BLaER1 (cell line): ENCODE results near the gene SDSL.

Source experiments
- H3K27ac ChIP-seq: shearing (Covaris generic); formaldehyde crosslinking; 2 replicates; pipeline ENCODE4 v1.8.1; 2022
- H3K27me3 ChIP-seq: shearing (Covaris generic); formaldehyde crosslinking; 2 replicates; pipeline ENCODE4 v1.8.1; 2022
- H3K36me3 ChIP-seq: shearing (Covaris generic); formaldehyde crosslinking; 2 replicates; pipeline ENCODE4 v1.8.1; 2022
- H3K4me1 ChIP-seq: shearing (Covaris generic); formaldehyde crosslinking; 2 replicates; pipeline ENCODE4 v1.8.1; 2022
- H3K4me2 ChIP-seq: shearing (Covaris generic); formaldehyde crosslinking; 2 replicates; pipeline ENCODE4 v1.8.1; 2022
- H3K4me3 ChIP-seq: shearing (Covaris generic); formaldehyde crosslinking; 2 replicates; pipeline ENCODE4 v1.8.1; 2022
- H3K9ac ChIP-seq: shearing (Covaris generic); formaldehyde crosslinking; 2 replicates; pipeline ENCODE4 v1.8.1; 2022
- H3K9me3 ChIP-seq: shearing (Covaris generic); formaldehyde crosslinking; 2 replicates; pipeline ENCODE4 v1.8.1; 2022
- H4K20me1 ChIP-seq: shearing (Covaris generic); formaldehyde crosslinking; 2 replicates; pipeline ENCODE4 v1.8.1; 2022
- Cebpa-rat ChIP-seq: shearing (Covaris generic); IDR thresholded peaks from 2 replicates; pipeline ENCODE4 v1.8.1; 2022

SDSL gene

DNA sequence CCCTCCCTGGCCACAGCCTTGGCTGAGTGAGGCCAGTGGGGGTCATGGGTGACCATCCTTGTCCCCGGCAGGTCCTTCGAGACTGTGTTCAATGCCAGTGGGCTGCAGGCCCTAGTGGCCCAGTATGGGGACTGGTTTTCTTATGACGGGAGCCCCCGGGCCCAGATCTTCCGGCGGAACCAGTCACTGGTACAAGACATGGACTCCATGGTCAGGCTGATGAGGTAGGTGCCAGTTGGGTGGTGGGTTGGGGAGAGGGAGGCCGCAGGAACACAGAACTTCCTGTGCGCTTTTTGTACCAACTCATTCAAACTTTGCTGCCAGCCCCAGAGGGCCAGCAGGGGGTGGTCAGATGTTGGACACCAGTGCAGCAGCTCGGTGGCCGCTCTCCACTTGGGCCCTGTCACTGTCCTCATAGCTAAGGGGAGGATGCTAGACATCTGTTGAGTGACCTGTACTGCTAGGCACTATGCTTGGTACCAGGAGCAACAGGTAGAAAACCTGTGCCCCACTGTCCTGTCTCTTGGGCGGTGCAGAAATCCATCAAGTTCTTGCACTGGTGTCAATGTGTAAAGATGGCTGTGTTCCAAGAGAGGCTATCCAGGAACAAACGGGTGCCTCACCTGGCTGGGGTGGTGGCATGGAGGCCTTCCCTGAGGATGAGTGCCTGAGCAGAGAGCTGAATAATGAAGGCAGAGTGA is 35.2 kb upstream of the SDSL start:
- H3K4me1 ChIP-seq: no peaks in the 10 kb centered on the region
- no peaks in the 10 kb centered on the region for H3K27me3 ChIP-seq
- no peak overlapping the region for H3K9ac ChIP-seq
- H3K27ac ChIP-seq: no peak overlapping the region
- H3K9me3 ChIP-seq: no peaks in the 10 kb centered on the region
- no peak for TF ChIP-seq Cebpa-rat
- H3K4me3 ChIP-seq: no peak overlapping the region
- no peak overlapping the region for H3K4me2 ChIP-seq
- H3K36me3 ChIP-seq: peaks cover 28% of the 10 kb centered on the region; the same call in 1 of the 2 replicates
- H4K20me1 ChIP-seq: no peaks in the 10 kb centered on the region

DNA sequence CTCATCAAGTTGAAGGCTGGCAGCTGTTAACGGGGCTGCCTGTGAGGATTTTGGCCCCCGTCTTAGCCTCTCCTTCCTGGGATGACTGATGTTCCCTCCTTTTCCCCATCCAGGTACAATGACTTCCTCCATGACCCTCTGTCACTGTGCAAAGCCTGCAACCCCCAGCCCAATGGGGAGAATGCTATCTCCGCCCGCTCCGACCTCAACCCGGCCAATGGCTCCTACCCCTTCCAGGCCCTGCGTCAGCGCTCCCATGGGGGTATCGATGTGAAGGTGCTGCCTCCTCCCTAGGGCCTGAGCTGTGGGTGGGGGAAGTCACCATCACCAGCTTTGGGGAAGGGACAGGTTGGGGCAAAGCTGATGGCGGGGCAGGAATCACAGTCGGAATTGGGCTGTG is 34.5 kb upstream of the SDSL start:
- no peaks in the 10 kb centered on the region for H3K9me3 ChIP-seq

DNA sequence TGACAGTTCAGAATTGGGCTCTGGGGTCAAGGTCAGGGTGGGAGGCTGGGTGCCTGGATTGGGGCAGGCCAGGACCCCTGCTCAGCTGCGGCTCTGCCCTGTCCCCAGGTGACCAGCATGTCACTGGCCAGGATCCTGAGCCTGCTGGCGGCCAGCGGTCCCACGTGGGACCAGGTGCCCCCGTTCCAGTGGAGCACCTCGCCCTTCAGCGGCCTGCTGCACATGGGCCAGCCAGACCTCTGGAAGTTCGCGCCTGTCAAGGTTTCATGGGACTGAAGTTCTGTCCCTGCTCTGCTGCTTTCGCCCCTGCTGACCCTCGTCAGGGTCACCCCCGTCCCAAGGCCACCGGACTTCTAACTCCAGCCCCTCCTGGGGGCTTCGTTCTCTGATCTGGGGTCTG is 33.8 kb upstream of the SDSL start:
- Histone ChIP-seq H3K4me1 (no peaks in the 10 kb centered on the region), H3K4me2 (no peak overlapping the region), H4K20me1 (no peaks in the 10 kb centered on the region), H3K9me3 (no peaks in the 10 kb centered on the region), H3K27me3 (no peaks in the 10 kb centered on the region), H3K36me3 (peaks cover 28% of the 10 kb centered on the region; the same call in 1 of the 2 replicates), H3K9ac (no peak overlapping the region), H3K4me3 (no peak overlapping the region), H3K27ac (no peak overlapping the region)
- TF ChIP-seq Cebpa-rat: no peak

More for the DNA sequence above, 34.5 kb upstream of the SDSL start:
- no peaks in the 10 kb centered on the region for H4K20me1 ChIP-seq
- H3K4me3 ChIP-seq: no peak overlapping the region
- H3K4me1 ChIP-seq: no peaks in the 10 kb centered on the region
- no peaks in the 10 kb centered on the region for H3K27me3 ChIP-seq
- no peak overlapping the region for H3K4me2 ChIP-seq
- H3K36me3 ChIP-seq: peaks cover 28% of the 10 kb centered on the region; the same call in 1 of the 2 replicates
- TF ChIP-seq Cebpa-rat: no peak
- no peak overlapping the region for H3K9ac ChIP-seq
- H3K27ac ChIP-seq: no peak overlapping the region

DNA sequence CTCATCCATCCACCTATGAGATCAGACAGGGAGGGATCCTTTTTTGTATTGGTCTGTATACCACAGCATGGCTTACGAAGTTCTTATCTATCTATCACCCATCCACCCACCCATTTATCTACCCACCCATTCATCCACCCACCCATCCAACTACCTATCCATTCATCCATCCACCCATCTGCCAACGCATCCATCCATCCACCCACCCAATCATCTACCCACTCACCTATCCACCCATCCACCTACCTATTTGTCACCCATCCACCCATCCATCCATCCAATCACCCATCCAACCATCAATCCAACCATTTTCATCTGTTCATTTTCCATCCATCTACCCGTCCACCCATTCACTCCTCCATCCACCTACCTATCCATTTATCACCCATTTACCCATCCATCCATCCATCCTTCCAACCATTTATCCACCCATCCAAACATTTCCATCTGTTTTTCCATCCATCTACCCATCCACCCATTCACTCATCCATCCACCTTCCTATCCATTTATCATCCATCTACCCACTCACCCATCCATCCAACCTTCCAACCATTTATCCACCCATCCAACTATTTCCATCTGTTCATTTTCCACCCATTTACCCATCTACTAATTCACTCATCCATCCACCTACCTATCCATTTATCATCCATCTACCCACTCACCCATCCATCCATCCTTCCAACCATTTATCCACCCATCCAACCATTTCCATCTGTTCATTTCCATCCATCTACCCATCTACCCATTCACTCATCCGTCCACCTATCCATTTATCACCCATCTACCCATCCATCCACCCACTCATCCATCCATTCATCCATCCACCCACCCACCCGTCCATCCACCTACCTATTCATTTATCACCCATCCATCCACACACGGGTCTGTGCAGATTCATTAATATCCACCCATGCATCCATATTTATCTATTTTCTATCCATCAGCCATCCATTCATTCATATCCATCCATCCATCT is 31.8 kb upstream of the SDSL start:
- Histone ChIP-seq H3K27me3 (no peaks in the 10 kb centered on the region), H3K9ac (no peak overlapping the region), H3K4me2 (no peak overlapping the region), H3K9me3 (no peaks in the 10 kb centered on the region), H3K27ac (no peak overlapping the region), H3K4me1 (no peaks in the 10 kb centered on the region; the same call in 1 of the 2 replicates), H4K20me1 (no peaks in the 10 kb centered on the region), H3K4me3 (no peak overlapping the region), H3K36me3 (peaks cover 20% of the 10 kb centered on the region; the same call in 1 of the 2 replicates)
- TF ChIP-seq Cebpa-rat: no peak

DNA sequence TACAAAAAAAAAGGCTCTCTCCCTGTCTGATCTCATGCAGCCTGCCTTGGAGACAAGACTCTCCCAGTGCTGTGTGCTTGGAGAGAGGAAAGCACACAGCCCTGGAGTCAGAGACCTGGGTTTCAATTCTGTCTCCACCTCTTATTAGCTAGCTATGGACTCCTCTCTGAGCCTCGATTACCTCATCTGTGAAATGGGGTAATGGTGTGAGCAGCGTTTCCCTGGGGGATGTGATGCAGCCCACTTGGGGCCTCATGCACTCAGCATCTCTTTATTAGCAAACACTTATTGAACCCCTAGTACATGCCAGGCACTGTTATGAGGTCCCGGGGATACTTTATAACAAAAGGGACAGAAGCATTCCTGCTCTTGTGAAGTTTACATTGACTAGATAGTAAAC is 31.0 kb upstream of the SDSL start:
- Histone ChIP-seq H4K20me1 (no peaks in the 10 kb centered on the region), H3K4me1 (no peaks in the 10 kb centered on the region; the same call in 1 of the 2 replicates), H3K9me3 (no peaks in the 10 kb centered on the region), H3K4me3 (no peak overlapping the region), H3K27me3 (no peaks in the 10 kb centered on the region), H3K27ac (no peak overlapping the region), H3K4me2 (no peak overlapping the region), H3K9ac (no peak overlapping the region), H3K36me3 (peaks cover 20% of the 10 kb centered on the region; the same call in 1 of the 2 replicates)
- no peak for TF ChIP-seq Cebpa-rat

DNA sequence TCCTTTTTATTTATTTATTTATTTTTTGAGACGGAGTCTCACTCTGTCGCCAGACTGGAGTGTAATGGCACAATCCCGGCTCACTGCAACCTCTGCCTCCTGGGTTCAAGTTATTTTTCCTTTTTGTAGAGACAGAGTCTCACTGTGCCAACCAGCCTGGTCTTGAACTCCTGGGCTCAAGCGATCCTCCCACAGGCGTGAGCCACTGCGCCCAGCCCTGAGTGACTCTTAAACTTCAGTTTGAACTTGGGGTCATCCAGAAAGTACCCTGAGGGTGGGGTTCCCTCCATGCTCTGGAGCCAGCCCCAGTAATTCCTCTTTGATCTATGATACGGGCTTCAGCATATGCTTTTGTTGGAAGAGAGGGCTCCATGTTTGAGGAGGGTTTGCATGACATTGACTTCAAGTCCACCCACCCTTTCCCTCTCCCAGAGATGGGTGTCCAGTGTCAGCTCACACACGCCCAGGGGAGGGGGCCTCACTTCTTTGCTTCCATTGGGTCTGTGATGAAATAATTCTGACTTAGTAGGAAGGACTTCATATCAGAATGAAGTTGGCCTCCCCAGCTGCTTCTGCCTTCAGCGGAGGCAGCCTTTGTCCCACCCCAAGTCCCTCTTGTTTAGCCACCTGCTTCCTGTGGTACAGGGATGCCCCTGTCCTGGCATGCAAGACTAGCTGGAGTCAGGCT is 30.4 kb upstream of the SDSL start:
- H3K4me3 ChIP-seq: no peak overlapping the region
- H3K4me1 ChIP-seq: peaks cover 4% of the 10 kb centered on the region
- H3K27me3 ChIP-seq: no peaks in the 10 kb centered on the region
- peaks cover 18% of the 10 kb centered on the region; the same call in 1 of the 2 replicates for H3K36me3 ChIP-seq
- H3K4me2 ChIP-seq: no peak overlapping the region
- no peaks in the 10 kb centered on the region for H3K9me3 ChIP-seq
- no peak overlapping the region for H3K27ac ChIP-seq
- no peaks in the 10 kb centered on the region for H4K20me1 ChIP-seq
- no peak for TF ChIP-seq Cebpa-rat
- H3K9ac ChIP-seq: no peak overlapping the region

DNA sequence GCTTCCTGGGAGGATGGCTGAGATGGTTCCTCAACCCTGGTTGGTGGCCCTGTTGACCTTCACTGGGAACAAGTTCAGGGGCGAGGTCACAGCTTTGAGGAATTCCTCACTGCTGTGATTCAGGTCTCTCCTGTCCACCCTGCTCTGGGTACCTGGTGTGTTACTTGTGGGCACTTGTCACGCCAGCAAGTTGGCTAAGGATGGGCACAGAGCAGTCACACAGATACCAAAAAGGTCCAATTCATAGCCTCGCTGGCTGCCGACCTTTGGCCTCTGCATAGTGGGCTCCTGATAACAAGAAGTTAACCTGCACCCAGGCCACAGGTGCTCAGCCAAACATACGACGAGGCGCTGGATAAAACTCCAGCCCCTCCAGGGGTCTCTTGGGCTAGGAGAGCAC is 29.7 kb upstream of the SDSL start:
- Histone ChIP-seq H3K9ac (no peak overlapping the region), H3K4me2 (no peak overlapping the region), H4K20me1 (no peaks in the 10 kb centered on the region), H3K9me3 (no peaks in the 10 kb centered on the region), H3K27me3 (no peaks in the 10 kb centered on the region), H3K36me3 (peaks cover 13% of the 10 kb centered on the region; the same call in 1 of the 2 replicates), H3K27ac (no peak overlapping the region), H3K4me1 (peaks cover 11% of the 10 kb centered on the region), H3K4me3 (no peak overlapping the region)
- TF ChIP-seq Cebpa-rat: no peak

DNA sequence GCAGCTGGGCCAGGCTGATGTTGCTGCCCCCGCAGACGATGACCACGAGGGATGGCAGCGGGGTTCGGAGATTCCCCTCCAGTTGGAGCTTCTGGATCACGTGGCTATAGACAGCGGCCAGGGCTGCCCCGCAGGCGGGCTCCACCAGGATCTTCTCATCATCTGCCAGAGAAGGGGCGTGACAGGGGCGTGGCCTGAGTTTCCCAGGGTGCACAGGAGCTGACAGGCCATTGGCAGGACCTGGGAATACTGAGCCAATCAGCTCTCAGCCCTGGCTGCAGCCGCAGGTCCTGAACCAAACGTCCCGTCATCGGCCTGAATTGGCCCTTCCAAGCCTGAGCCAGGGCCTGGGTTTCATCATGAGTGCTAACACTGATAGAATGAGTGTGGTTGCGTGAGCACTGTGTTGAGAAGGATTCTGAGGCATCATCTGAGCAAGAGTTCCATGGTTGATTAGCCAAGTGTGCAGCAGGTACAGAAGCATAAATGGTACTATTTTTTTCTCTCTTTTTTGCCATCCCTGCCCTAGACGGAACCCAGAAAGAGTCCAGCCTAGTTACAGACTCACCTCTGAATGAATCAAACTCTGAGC is 29.1 kb upstream of the SDSL start:
- H3K36me3 ChIP-seq: peaks cover 8% of the 10 kb centered on the region; the same call in 1 of the 2 replicates
- no peaks in the 10 kb centered on the region for H3K9me3 ChIP-seq
- no peak overlapping the region for H3K4me2 ChIP-seq
- no peak overlapping the region for H3K27ac ChIP-seq
- TF ChIP-seq Cebpa-rat: no peak
- no peaks in the 10 kb centered on the region for H3K27me3 ChIP-seq
- peaks cover 17% of the 10 kb centered on the region for H3K4me1 ChIP-seq
- H3K9ac ChIP-seq: no peak overlapping the region
- H4K20me1 ChIP-seq: no peaks in the 10 kb centered on the region
- H3K4me3 ChIP-seq: no peak overlapping the region

DNA sequence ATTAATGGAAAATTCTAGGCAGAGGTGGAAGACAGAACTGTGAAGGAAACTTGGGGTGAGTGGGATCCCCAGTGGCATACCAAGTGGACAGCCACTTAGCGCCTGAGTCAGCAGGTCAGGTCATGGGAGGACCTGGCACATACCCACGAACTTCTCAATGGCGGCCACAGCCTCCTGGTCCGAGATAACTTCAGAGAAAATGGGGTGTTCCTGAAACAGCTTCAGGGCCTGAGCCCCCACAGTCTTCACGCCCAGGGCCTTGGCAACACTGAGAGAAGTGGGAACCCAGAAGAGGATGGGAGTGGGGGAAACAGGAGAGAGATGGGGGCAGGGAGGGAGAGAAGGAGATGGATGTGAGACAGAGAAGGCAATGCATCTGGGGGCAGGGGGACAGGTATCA is 28.4 kb upstream of the SDSL start:
- peaks cover 4% of the 10 kb centered on the region; the same call in 1 of the 2 replicates for H3K36me3 ChIP-seq
- no peaks in the 10 kb centered on the region for H3K27me3 ChIP-seq
- H3K4me2 ChIP-seq: no peak overlapping the region
- no peak overlapping the region for H3K9ac ChIP-seq
- no peak overlapping the region for H3K27ac ChIP-seq
- H3K4me3 ChIP-seq: no peak overlapping the region
- peaks cover 17% of the 10 kb centered on the region for H3K4me1 ChIP-seq
- H3K9me3 ChIP-seq: no peaks in the 10 kb centered on the region
- TF ChIP-seq Cebpa-rat: no peak
- H4K20me1 ChIP-seq: no peaks in the 10 kb centered on the region
